Kidney (tissue), 14 donors: ENCODE measurements around the gene TRNP1. TPM values are rescaled to one million over a fixed set of nuclear protein-coding genes. Genes with fewer than 3 reads are reported as not detected.
A peak's percentile ranks its signal among the peaks of the same experiment; 100 is the strongest.

Experiments used
- DNase-seq, 5 donors: peaks; one replicate each; pipeline ENCODE4 v3.0.0-alpha.2; 2013 to 2020
- FAIRE-seq: peaks from 2 replicates; lab custom pipeline; 2012; peaks lifted over from hg19 to GRCh38; lab: Jason Lieb, UNC
- H3K27ac ChIP-seq, 2 donors: one replicate each; pipeline ENCODE4 v1.7.0; 2013; ENCODE audit warnings: low read depth in 2 of 2, low read length in 2 of 2, inconsistent platforms in 1 of 2
- H3K27me3 ChIP-seq: one replicate; pipeline ENCODE4 v1.7.1; 2013; ENCODE audit warnings: low read length, inconsistent platforms; ENCODE audit not compliant: control insufficient read depth, insufficient read depth
- H3K36me3 ChIP-seq, 3 donors: one replicate each; pipeline versions ENCODE4 v1.7.0 to v1.7.1; 2013; ENCODE audit warnings: low read length in 3 of 3, control low read depth in 1 of 3, inconsistent platforms in 1 of 3; ENCODE audit not compliant: insufficient read depth in 3 of 3, control insufficient read depth in 2 of 3
- H3K4me1 ChIP-seq, 3 donors: one replicate each; pipeline versions ENCODE4 v1.7.0 to v1.7.1; 2013; ENCODE audit warnings: low read length in 3 of 3, inconsistent platforms in 1 of 3, low read depth in 1 of 3; ENCODE audit not compliant: control insufficient read depth in 2 of 3, insufficient read depth in 2 of 3
- H3K4me3 ChIP-seq, 3 donors: one replicate each; pipeline versions ENCODE4 v1.7.0 to v1.8.1; 2013; ENCODE audit warnings: low read length in 3 of 3, control low read depth in 1 of 3, inconsistent platforms in 1 of 3
- H3K9ac ChIP-seq, 3 donors: one replicate each; pipeline versions ENCODE4 v1.7.0 to v1.7.1; 2013; ENCODE audit warnings: low read length in 3 of 3, control low read depth in 1 of 3, inconsistent platforms in 1 of 3
- H3K9me3 ChIP-seq, 3 donors: one replicate each; pipeline versions ENCODE4 v1.7.0 to v1.7.1; 2013; ENCODE audit warnings: low read length in 3 of 3, control low read depth in 1 of 3, inconsistent platforms in 1 of 3; ENCODE audit not compliant: control insufficient read depth in 2 of 3, insufficient read depth in 1 of 3
- CTCF ChIP-seq: IDR thresholded peaks from 3 replicates; pipeline ENCODE4 v1.5.1; 2012; ENCODE audit warnings: mild to moderate bottlenecking, moderate library complexity, borderline replicate concordance; ENCODE audit not compliant: insufficient read depth; ENCODE audit errors: extremely low read depth
- intact Hi-C: fragments of 100-400 bp; cut with DNase I; formaldehyde crosslinking; loops from one replicate; pipeline ENCODE4 v1.11.1; 2022
- polyA plus RNA-seq: library from polyadenylated mRNA; stranded (reverse); fragments of 350-450 nt; fragmentation: Illumina TruSeq; extraction: RNeasy Lipid Tissue Mini Kit (QIAGEN cat#74804); gene quantifications from one replicate; pipeline ENCODE4 v1.2.3, GENCODE V29; 2014; ENCODE audit warnings: low read depth, low replicate concordance; ENCODE audit not compliant: insufficient read depth
- total RNA-seq: library from RNA; stranded (reverse); fragmentation: NEBNext Ultra II Directional; extraction: Animal tissue kit (Norgen Biotek cat#: 25700); gene quantifications from one replicate; pipeline ENCODE4 v1.2.1, GENCODE V29; 2021
- donor health status: control.
- donor health status: control.
- donor health status: control.
- donor health status: control.
- donor health status: control.
- donor health status: DM: yes; HTN: yes; CAD: no.
- donor health status: Normal renal cell carcinoma (clear cell type).

Gene TRNP1
- total and polyA plus RNA-seq, 2 donors from 2014 or later = 33.0 to 38.3 TPM

DNA sequence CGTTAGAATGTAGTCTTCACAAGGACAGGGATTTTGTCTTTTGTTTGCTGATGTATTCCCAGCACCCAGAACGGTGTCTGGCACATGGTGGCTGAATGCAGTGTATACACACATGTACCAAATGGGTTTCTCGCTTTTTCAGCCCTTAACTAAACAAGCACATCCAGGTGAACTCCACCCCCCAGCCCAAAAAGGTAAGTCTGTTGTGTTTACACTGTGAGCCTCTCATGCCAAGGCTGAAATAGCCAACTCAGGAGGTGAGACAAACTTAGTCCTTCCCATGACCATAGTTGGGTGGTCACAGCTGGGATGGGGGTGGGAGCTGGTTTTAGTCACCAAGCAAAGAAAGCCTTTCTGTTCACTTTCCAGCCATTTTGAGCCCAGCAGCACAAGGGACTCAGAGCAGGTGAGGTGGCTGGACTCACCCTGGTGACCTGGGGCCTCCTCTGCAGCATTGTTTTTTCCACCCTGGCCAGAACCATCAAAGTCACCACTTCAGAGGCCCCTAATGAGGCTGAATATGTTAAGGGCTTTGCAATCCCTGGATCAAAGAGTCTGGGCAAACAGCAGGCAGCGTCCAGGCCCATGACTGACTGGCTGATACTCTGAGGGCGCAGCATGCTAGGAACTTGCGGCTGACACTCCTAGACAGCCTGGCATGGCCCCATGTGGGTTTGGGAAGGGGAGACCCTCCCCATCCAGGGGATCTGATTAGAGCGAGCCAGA, 10.4 kb downstream of the TRNP1 start:
- Histone ChIP-seq H3K4me3 (no peak overlapping the region), H3K27me3 (no peaks in the 10 kb centered on the region), H3K9me3 (no peaks in the 10 kb centered on the region), H3K9ac (peak overlapping the region in 2 of 3 donors; percentile 8 to 39), H3K4me1 (peaks cover 3 to 29% (median 10%) of the 10 kb centered on the region in 3 donors), H3K27ac (peak overlapping the region; percentile 0 to 33), H3K36me3 (no peaks in the 10 kb centered on the region)
- FAIRE-seq = no peak
- no peak for DNase-seq
- TF ChIP-seq CTCF = no peak
- intact Hi-C loops = no loop called here

- Histone ChIP-seq H3K36me3 (no peaks in the 10 kb centered on the region), H3K27ac (peak overlapping the region; percentile 33 to 61), H3K27me3 (no peaks in the 10 kb centered on the region), H3K9ac (peak overlapping the region in 2 of 3 donors; percentile 3 to 39), H3K4me1 (peaks cover 3 to 32% (median 10%) of the 10 kb centered on the region in 3 donors), H3K9me3 (no peaks in the 10 kb centered on the region), H3K4me3 (no peak overlapping the region)
- no peak for FAIRE-seq
- intact Hi-C loops = no loop called here
- no peak for TF ChIP-seq CTCF
- DNase-seq = peak in 4 of 5 donors; percentile 79 to 90 (median 86)
These were observed 11.1 kb downstream of the TRNP1 start for GRCh38 chr1:27004471-27005165.

DNA sequence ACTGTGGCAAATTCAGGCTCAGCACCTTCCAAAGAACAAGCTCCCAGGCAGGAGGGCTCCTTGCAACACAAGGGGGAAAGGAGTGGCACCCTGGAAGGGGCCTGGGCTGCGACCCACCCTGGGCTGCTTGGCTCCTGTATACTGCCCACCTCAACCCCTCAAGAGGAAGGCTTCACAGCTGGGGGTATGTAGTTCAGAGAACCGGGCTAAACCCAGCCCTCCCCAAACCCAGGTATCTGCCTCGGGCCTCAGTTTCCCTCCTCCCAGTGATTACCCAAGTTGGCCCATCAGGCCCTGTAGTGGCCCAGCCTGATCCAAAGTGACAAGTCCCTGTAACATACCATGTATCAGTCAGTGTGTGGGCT, 11.7 kb downstream of the TRNP1 start:
- no peak for TF ChIP-seq CTCF
- FAIRE-seq = no peak
- DNase-seq = no peak

More for the DNA sequence above, 11.7 kb downstream of the TRNP1 start:
- no peaks in the 10 kb centered on the region for H3K27me3 ChIP-seq
- H3K27ac ChIP-seq = peak overlapping the region in 1 of 2 donors; percentile 61
- H3K9ac ChIP-seq = no peak overlapping the region
- peaks cover 3 to 34% (median 10%) of the 10 kb centered on the region in 3 donors for H3K4me1 ChIP-seq
- no peak overlapping the region for H3K4me3 ChIP-seq
- no peaks in the 10 kb centered on the region for H3K9me3 ChIP-seq
- intact Hi-C loops = no loop called here
- no peaks in the 10 kb centered on the region for H3K36me3 ChIP-seq
